HG03571 (cell line): ENCODE data around the gene PDS5A.
"Not testable (repeated sequence)": the region's sequence is repeated elsewhere in the genome, so short reads cannot be mapped to it uniquely, and the experiment has no call there.

Experiments used
- ATAC-seq: cut with Tn5 transposase; IDR thresholded peaks from one replicate; pipeline ENCODE4 v1.9.1; 2021; ENCODE audit not compliant: unreplicated experiment

Gene PDS5A

DNA sequence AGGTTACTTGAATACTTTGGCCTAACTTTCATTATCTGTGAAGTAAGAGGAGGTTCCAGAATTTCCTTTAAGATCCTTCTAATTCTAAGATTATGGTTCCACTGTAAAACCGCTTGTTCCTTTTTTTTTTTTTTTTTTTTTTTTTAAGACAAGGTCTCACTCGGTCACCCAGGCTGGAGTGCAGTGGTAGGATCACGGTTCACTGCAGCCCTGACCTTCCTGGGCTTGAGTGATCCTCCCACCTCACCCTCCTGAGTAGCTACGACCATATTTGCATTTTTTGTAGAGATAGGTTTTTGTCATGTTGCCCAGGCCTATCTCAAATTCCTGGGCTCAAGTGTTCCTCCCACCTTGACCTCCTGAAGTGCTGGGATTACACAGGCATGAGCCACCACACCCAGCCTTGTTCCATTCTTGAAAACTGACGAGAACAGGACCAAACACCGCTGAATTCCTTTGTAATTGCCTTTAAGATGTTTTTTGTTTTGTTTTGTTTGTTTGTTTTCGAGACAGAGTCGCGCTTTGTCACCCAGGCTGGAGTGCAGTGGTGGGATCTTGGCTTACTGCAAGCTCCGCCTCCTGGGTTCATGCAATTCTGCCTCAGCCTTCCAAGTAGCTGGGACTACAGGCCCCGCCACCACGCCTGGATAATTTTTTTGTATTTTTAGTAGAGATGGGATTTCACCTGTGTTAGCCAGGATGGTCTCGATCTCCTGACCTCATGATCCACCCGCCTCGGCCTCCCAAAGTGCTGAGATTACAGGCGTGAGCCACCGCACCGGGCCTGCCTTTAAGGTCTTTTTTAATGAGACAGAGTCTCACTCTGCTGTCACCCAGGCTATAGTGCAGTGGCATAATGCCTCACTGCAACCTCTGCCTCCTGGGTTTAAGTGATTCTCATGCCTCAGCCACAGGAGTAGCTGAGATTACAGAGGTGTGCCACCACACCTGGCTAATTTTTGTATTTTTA, 6.8 kb downstream of the PDS5A start:
- no peak for ATAC-seq

DNA sequence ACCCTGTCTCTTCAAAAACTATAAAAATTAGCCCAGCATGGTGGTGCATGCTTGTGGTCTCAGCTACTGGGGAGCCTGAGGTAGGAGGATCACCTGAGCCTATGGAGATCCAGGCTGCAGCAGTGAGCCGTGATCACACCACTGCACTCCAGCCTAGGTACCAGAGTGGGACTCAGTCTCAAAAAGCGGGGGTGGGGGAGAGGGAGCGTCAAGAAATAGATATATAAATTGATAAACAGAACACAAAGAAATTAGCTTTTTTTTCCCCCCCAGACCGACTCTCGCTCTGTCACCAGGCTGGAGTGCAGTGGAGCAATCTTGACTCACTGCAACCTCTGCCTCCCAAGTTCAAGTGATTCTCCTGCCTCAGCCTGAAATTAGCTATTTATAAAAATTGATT, 14.1 kb downstream of the PDS5A start:
- no peak for ATAC-seq

DNA sequence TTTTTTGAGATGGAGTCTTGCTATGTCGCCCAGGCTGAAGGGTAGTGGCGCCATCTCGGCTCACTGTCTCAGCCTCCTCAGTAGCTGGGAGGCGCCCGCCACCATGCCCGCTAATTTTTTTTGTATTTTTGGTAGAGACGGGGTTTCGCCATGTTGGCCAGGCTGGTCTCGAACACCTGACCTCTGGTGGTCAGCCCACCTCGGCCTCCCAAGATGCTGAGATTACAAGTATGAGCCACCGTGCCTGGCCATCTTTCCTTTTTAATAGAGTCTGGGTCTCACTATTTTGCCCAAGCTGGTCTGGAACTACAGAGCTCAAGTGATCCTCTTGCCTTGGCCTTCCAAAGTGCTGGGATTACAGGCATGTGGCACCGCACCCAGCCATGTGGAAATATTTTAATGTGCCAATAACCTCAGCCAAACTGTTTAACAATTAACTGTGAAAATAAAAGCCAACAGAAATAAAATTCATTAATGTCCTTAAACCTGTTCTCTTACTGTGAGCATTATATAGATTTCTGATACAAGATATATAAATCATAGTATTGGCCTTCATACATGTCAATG, 16.3 kb downstream of the PDS5A start:
- no peak for ATAC-seq

DNA sequence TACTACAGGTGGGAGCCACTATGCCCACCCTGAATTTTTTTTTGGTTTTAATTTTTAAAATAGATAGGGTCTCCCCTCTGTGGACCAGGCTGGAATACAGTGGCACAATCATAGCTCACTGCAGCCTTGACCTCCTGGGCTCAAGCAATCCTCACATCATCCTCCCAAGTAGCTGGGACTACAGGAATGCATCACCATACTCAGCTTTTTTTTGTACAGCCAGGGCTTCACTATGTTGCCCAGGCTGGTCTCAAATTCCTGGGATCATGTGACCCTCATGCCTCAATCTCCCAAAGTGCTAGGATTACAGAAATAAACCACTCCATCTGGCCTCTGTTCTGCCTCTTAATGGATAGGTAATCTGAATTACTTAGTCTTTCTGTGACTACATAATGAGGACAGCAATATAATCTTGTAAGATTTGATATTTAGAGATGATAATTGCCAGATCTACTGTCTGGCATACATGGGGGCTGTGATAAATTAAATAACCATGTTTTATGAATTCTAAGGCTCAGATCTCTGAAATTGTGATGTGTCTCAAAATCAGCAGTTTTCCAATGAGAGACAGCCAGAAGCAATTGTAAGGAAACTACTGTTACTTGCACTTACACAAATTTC, 26.7 kb downstream of the PDS5A start:
- ATAC-seq = no peak

DNA sequence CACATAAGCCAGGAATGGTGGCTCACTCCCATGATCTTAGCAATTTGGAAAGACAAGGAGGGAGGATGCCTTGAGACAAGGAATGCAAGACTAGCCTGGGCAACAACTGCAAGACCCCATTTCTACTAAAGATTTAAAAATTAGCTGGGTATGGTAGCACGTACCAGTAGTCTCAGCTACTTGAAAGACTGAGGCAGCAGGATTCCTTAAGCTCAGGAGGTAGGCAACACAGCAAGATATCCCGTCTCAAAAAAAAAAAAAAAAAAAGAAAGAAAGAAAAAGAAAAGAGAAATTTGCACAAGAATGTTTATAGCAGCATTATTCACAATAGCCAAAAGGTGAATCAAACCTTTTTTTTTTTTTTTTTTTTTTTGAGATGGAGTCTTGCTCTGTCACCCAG, 29.7 kb downstream of the PDS5A start:
- ATAC-seq = no peak

DNA sequence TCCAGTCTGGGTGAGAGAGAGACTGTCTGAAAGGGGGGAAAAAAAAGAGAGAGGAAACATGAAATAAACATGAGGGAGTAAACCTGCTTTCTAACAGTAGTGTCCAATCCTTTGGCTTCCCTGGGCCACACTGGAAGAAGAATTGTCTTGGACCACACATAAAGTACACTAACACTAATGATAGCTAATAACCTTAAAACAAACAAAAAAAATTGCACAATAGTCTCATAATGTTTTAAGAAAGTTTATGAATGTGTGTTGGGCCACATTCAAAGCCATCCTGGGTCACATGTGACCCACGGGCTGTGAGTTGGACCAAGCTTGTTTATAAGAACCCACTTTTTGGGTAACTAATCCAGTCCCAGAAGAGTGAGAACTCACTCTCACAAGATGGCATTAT, 30.3 kb downstream of the PDS5A start:
- ATAC-seq = no peak

DNA sequence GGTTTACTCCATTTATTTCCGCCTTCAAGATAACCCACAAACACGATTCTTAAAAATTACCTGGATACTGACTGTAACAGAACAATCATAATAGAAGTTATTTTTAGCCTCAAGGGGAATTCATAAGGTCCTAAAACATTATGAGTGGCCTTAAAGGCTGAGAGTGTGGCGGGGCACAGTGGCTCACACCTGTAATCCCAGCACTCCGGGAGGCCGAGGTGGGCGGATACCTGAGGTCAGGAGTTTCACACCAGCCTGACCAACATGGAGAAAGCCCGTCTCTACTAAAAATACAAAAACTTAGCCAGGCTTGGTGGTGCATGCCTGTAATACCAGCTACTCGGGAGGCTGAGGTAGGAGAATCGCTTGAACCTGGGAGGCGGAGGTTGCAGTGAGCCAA, 33.5 kb downstream of the PDS5A start:
- ATAC-seq = not testable (repeated sequence)

DNA sequence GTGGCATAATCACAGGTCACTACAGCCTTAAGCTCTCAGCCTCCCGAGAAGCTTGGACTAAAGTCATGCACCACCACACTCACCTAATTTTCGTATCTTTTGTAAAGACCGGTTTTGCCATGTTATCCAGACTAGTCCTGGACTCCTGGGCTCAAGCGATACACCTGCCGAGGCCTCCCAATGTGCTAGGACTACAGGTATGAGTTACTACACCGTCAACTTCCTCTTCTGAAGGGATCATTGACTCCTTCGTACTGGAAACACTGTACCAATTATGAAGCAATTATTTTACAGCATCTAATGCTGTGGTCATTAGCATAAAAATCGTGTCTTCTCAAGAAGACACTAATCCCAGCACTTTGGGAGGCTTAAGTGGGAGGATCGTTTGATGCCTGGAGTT, 35.2 kb downstream of the PDS5A start:
- ATAC-seq = no peak

DNA sequence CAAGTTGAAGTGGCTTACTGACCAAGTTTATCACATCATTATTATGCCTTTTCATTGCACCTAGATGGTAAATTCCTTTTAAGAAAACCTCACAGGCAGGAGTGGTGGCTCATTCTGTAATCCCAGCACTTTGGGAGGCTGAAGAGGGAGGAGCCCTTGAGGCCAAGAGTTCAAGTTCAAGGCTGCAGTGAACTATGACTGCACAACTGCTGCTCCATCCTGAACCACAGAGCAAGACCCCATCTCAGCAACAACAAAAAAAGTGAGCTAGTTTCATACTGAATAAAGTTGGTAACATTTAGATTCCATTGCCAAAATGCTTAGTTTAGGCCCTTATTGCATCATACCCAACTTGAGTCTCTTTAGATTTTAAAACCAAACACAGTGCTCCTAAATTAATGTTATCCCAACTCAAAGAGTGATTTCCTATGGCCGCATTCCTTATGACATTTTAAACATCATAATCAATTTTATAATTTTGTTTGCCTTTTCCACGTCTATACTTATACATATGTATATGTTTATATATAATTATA, 36.0 kb downstream of the PDS5A start:
- no peak for ATAC-seq

DNA sequence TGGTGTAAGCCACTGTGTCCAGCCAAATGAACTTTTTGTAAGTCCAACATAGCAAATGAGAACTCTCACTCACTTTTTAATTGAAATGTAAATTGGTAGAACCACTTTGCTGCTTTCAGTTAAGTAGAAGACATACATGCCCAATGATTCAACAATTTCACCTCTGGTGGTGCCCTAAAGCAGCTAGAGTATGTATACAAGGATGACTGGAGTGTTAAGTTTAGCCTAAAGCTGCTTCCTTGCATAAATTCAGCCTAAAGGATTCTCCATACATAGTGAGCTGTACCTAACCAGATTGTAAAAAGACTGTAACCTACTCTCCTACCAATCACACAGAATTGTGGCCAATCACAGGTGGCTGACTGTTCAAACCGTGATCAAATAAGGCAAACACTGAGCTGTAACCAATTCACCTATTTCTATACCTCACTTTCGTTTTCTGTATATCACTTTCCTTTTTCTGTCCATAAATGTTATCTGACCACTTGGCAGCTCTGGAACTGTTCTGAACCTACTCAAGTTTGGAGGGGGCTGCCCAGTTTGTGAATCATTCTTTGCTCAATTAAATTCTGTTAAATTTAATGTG, 39.9 kb downstream of the PDS5A start:
- no peak for ATAC-seq

DNA sequence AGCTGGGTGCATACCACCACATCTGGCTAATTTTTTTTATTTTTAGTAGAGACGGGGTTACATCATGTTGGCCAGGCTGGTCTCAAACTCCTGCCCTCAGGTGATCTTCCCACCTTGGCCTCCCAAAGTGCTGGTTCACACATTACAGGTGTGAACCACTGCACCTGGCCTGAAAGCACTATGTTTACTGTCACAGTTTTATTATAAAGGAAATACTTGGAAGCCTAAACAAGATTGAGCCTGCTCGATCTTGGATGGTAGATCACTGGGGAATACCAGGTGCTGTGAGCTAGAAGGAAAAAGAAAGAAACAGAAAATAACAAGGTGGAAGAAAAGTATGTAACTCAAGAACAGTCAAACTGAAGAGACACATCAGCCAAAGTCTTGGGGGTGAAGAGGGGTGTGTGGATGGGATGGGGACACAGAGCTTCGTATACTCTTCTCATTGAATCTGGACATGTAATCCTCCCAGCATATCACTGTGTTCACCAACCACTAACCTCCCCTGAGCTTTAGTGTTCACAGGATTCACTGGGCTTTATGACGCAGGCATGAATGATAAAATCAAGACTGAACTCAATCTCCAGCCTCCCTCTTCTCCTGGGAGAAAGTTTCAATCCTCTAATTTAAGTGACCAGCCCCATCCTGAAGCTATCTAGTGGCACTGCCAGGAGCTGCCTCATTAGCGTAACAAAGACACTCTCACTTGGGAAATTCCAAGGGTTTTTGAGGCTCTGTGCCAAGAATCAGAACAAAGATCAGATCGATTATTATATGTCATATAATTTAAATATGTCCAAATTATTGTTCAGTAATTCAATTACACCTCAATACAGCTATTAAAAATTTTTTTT, 40.9 kb downstream of the PDS5A start:
- no peak for ATAC-seq

DNA sequence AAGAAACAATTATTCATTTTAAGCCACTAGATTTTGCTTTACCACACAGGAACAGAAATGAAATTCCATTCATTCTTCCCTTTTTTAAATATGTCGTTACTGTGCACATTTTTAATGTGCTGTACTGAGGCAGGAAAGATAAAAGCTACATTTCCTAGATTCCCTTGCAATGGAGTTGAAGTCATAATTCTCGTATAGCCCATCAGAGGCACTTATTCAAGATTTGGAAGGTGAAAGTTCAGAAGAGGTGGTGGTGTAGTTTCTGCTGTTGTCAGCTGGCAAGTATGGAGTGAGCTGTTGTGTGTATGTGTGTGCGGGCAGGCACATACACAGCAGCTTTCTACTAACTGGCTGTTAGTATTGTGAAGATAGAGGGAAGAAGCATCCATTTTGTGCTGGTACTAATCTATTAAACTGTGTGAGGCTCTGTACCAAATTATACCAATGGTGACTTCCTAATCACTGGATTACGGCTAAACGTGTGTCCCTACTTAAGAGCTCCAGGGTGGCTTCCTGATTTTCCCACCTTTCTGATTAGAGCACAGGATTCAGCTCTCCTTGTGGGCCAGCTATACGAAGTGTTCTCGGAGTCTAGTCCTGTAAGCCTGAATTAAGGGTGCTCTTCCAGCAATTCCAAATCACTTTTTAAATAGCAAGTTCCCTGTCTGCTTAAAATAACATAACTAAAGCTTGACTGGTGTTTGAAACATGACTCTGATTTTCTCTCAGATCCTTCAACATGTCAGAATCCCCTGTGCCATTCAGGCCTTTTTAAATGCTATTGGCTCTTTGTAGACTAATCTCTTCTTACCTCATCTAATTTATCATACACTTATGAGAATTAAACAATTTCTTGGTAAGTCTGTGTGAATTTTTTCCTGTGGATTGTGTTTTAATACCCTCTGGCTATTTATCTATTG, 43.8 kb downstream of the PDS5A start:
- ATAC-seq = no peak

DNA sequence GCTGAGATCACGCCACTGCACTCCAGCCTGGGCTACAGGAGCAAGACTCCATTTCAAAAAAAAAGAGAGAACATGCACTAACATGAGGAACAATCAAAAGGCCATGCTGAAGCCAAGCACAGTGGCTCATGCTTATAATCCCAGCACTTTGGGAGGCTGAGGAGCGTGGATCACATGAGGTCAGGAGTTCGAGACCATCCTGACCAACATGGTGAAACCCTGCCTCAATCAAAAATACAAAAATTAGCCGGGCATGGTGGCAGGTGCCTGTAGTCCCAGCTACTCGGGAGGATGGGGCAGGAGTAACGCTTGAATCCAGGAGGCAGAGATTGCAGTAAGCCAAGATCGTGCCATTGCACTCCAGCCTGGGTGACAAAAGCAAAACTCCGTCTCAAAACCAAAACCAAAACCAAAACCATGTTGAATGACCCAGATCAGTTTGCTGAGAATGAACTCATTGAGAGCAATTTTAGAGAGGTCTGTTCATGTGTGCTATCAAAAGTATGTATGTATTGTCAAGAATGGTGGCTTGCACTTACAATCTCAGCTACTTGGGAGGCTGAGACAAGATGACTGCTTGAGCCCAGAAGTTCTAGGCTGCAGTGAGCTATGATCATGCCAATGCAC, 44.8 kb downstream of the PDS5A start:
- no peak for ATAC-seq

DNA sequence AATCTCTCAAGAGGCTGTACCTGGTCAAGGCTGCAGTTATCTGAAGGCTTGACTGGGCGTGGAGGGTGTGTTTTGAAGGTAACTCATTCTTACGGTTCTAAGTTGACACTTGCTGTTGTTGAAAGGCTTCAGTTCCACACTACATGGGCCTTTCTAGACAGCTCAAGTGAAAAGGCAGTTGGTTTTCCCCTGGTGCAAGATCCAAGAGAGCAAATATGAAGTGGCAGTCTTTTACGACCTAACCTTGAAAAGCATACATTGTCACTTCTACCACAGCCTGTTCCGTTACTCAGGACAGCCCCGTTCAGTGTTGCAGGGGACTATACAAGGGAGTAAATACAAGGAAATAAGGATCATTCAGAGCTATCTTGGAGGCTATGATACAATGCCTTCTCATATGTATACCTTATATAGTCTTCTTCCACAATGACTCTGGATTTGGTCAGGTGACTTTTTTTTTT, 46.2 kb downstream of the PDS5A start:
- ATAC-seq = no peak

DNA sequence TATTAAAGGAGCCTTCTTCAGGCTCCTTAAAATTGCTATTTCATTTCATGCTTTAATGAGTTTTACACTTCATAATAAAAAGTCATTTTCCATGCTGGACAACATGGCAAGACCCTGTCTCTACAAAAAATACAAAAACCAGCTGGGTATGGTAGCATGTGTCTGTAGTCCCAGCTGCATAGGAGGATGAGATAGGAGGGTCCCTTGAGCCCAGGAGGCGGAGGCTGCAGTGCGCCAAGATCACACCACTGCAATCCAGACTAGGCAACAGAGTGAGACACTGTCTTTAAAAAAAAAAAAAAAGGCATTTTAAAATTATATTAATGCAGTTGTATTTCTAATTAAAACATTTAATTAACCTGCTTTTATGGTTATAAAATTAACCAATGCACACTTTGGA, 49.2 kb downstream of the PDS5A start:
- no peak for ATAC-seq

DNA sequence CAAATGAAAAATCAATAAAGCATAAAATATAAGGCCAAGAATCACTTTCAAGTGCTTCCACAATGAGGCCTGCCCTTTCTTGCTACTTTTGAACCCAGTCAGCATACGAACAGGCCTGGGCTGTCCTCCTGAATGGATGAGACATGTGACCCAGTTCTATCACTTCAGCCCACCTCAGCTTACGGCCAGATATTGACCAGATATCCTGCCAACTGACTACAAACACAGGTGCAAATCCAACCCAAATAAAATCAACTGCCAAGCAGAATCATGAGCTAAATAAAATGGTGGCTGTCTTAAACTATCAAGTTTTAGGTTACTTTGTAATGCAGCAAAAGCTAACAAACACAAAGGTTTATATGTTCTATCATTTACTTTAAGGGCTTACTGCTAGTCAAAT, 53.7 kb downstream of the PDS5A start:
- ATAC-seq = no peak

DNA sequence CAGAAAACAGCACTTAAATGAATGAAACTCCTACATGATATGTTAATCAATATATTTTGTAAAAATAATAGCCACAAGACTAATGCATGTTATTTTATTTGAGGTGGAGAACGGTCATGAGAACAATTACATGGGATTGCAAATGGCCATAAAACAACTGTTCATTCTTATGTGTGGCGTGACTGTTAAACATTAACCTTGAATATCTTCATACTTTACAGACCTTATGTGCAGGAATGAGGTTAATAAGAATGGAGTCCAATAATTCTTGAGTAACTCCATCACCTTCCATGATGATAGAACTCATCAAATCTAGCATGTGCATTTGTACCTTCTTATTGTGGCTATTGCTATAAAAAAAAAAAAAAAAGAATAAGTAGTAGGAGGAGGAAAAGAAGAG, 55.3 kb downstream of the PDS5A start:
- ATAC-seq = no peak

DNA sequence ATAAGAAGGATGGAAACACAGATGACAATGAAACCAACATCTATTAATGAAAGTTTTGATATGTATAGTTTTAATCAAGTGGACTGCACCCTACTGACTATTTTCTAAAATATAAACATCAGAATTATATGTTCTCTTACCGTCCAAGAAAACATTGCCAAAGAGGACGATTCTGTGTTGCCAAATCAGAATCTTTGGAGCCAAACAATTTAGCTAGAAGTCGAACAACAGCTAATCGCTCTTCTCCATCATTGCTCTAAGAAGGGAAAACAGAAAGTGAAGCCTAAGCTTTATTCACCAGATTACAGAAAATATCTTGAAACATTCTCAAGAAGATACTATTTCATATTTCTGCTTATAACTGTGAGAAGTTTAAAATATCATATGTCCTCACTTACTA, 64.2 kb downstream of the PDS5A start:
- no peak for ATAC-seq

DNA sequence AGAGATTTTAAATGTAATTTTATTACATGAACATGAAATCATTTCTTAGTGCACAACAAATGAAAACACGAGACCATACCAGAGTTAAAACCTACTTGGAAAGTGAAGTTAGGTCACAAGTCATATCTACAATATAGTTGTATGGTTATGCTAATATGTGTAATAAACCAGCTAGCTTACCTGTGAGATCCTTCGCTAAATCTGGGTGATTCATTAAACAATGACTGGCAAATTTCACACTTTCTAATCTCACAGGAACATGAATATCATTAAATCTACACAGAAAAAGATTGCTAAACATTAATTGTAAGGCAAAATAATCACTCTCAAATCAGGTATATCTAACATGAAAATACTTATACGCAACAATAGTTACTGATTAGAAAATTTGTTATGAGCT, 67.6 kb downstream of the PDS5A start:
- no peak for ATAC-seq
